ENCODE measurements around the gene LYPLAL1.
A peak's percentile ranks its signal among the peaks of the same experiment; 100 is the strongest.
"Not testable (repeated sequence)": the region's sequence is repeated elsewhere in the genome, so short reads cannot be mapped to it uniquely, and the experiment has no call there.

The LYPLAL1 gene

GRCh38 chr1:219171192-219171935 is 2.3 kb upstream of the LYPLAL1 start:
- no peak for DNase-seq

GRCh38 chr1:219172821-219173220 is 857 bp upstream of the LYPLAL1 start:
- no peak for DNase-seq

DNA sequence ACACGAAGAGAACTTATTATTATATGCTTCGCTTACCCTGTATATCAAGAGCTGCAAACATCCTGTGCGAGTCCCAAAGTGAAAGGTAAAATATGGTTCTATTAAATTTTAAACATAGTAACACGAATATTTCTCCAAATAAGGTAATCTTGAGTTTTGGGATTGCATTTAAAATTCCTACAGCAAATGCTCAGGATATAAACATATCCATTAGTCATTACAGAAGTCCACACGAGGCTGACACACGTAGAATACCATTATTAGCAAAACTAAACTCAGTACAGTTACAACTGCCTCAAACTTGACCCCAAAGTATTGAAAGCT is 282 bp upstream of the LYPLAL1 start:
- DNase-seq, result peak; percentile 85

GRCh38 chr1:219174460-219175211 is 958 bp downstream of the LYPLAL1 start:
- no peak for DNase-seq

DNA sequence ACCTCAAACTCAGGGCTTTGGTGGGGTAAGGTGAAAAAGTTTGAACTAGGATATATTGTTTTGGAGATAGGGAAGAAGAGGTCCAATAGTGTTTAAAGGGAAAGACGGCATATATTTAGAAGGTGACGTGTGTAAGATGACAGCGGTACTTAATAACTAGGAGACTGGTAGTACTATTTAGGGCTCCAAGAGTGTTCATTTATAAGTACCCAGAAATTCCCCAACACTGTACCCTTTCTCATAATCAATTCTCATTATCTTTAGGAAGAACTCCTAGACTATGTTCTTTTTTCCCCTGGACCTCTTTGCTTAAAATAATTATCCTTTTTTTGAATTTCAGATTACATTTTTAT is 1.5 kb downstream of the LYPLAL1 start:
- no peak for DNase-seq

- no peak for DNase-seq
These were observed 2.5 kb downstream of the LYPLAL1 start for GRCh38 chr1:219176168-219176567.

- no peak for DNase-seq
These were observed 3.7 kb downstream of the LYPLAL1 start for GRCh38 chr1:219177363-219177762.

- no peak for DNase-seq
These were observed 4.3 kb downstream of the LYPLAL1 start for GRCh38 chr1:219177940-219178339.

- DNase-seq, result no peak
These were observed 5.6 kb downstream of the LYPLAL1 start for GRCh38 chr1:219179293-219179692.

DNA sequence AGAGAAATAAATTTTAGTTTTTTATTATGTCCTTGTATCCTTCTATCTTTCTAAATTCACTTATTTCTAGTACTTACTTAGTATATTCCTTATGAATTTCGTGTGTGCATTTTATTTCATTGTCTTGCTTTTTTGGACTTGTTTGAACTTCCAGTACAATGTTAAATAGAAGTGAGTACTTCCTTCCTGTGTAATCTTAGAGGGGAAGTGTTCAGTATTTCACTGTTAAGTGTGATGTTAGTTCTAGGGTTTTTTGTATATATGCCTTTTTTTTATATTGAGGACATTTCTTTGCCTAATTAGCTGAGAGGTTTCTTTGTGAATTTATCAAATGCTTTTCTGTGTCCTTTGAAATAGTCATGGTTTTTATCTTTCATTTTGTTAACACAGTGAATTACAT is 10.7 kb downstream of the LYPLAL1 start:
- DNase-seq, result no peak

- no peak for DNase-seq
These were observed 11.9 kb downstream of the LYPLAL1 start for GRCh38 chr1:219185486-219186117.

DNA sequence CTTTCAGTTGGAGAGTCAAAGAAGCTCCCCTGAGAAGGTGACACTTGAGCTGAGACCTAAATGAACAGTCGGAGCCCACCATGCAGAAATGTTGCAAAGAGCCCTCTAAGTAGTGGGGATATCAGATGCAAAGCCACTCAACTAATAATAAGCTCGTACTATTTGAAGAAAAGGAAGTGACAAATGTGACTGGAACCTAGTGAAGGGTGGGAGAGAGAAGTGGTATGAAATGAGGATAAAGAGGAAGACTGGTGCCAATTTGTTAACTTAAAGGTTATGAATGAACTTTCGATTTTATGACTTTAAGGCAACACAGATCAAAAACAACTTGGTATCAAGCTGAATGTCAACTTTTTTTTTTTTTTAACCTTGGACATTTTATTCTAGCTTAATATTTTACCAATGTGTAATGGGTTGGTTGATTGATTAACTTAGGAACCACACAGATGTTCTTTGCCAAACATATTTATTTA is 14.7 kb downstream of the LYPLAL1 start:
- DNase-seq, result no peak

GRCh38 chr1:219189021-219189824 is 15.5 kb downstream of the LYPLAL1 start:
- no peak for DNase-seq

DNA sequence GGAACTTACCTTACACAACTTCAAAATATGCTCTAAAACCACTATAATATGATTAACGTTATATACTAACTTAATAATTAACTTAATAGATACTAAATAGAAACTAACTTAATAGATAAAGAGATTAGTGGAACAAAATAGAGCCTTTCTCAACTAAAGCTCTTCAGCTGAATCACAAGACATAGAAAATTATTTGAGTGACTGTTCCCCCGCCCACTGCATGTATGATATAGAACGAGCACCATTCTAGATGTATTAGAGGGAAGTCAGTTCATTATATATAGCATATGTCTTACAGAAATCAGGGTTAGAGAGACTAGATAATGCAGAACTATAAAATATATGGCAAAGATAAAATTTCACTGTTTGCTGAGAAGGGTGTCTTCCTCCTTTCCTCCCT is 16.3 kb downstream of the LYPLAL1 start:
- no peak for DNase-seq

- DNase-seq, result no peak
These were observed 16.9 kb downstream of the LYPLAL1 start for GRCh38 chr1:219190605-219191004.

DNA sequence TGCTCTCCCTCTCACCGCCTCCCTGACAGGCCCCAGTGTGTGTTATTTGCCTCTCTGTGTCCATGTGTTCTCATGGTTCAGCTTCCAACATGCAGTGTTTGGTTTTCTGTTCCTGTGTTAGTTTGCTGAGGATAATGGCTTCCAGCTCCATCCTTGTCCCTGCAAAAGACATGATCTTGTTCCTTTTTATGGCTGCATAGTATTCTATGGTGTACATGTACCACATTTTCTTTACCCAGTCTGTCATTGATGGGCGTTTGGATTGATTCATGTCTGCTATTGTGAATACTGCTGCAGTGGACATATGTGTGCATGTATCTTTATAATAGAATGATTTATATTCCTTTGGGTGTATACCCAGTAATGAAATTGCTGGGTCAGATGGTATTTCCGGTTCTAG is 22.2 kb downstream of the LYPLAL1 start:
- not testable (repeated sequence) for DNase-seq

DNA sequence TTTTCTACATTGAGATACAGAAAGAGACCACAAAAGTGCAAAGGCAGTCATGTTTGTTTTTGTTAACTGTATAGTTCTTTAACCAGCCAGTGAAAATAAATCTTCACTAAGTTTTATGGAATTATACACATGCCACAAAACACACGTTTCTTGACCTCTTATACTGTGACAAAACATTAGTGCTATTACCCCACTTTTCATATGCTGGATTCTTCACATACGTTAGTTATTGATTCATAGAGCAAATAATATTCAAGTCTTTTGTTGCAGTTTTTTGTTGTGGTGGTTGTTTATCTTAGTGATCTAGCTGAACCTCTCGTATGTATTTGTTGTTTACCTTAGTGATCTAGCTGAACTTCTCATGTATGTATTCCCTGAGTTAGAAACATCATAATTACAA is 28.0 kb downstream of the LYPLAL1 start:
- no peak for DNase-seq

- DNase-seq, result no peak
These were observed 28.9 kb downstream of the LYPLAL1 start for GRCh38 chr1:219202567-219202966.

DNA sequence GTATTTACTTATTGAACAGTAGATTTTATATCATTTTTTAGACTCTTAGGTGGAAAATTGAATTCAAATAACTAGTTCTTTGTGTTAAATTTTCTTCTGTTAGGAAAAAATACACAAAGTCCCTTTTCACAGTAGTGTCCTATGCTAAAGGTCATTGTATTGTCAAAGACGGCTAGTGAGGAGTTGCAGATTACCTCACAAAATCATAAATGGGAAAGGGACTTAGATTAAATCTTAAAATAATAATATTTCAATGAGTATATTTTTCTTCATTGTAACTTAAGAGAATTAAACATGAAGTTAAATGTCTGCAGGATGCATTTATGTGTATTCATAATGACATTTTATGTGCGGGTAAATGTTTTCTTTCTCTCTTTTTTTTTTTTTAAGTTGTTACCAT is 32.7 kb downstream of the LYPLAL1 start:
- DNase-seq, result no peak

GRCh38 chr1:219209578-219209977 is 35.9 kb downstream of the LYPLAL1 start:
- DNase-seq, result no peak

DNA sequence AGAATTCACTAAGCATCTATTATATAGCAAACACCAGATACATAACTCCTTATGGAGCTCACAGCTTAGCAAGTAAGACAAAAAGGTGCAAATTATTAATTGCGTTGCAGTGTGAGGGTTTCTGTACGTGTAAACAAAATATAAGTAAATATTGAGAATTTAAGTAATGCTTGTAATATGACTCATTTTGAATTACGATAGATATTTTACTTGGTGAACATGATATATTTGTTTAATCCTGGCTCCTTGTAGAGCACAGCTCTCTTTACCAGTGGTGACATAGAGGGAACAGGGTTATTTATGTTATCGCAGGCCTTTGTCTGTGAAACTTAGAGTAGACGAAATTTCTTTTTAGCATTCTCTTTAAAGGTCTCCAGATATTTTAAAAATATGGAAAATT is 36.4 kb downstream of the LYPLAL1 start:
- no peak for DNase-seq

- DNase-seq, result no peak
These were observed 41.8 kb downstream of the LYPLAL1 start for GRCh38 chr1:219215477-219215876.

GRCh38 chr1:219220945-219221344 is 47.3 kb downstream of the LYPLAL1 start:
- DNase-seq, result no peak
